HTERT RPE-1 (cell line): Measurements from ENCODE around the gene ANKRD44.

Experiments used
- in situ Hi-C: fragments of 300-500 bp; cut with MboI; formaldehyde crosslinking; loops from 4 replicates; pipeline ENCODE4 v1.14.3; 2020; ENCODE audit warnings: low sequenced_read_pairs

Gene ANKRD44

GRCh38 chr2:197007716-197008628 lies 302.6 kb downstream of the ANKRD44 start:
- in situ Hi-C loops = no loop called here

GRCh38 chr2:197001921-197002320 lies 308.7 kb downstream of the ANKRD44 start:
- in situ Hi-C loops = no loop called here

- in situ Hi-C loops = no loop called here
These were observed 314.7 kb downstream of the ANKRD44 start for GRCh38 chr2:196995757-196996314.

DNA sequence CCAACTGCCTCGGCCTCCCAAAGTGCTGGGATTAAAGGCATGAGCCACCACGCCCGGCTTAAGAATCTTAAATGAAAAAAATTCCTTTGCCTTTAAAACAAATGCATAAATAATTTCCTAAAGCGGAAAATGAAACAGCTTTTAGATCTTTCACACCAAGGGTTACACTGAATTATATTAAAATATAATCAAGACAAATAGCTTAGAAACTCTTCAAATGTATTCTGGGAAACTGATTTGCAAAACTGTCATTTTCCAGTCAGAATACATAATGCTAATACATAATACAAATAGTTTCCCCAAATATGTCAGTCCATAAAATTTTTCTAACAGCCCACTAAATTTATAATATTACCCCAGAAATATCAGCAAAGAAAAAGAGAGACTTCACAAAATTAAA lies 315.8 kb downstream of the ANKRD44 start:
- in situ Hi-C loops = no loop called here

DNA sequence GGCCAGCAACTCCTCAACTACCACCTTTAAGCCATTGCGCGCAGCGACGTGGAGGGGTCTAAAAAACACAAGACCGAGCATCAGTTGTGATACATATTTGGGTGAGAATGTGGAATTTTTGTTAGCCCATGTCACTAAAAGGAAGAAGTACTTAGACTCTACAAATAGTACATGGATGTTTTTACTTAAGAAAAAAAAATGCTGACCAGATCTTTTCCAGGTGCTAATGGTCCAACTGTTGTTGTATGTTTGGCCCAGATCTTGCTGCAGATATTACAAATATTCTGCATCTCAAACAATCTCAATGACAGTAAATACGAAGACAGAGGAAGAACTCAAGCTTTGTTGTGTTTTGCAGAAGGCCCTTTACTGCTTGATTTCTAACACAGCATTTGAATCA lies 317.0 kb downstream of the ANKRD44 start:
- in situ Hi-C loops = no loop called here

- in situ Hi-C loops = no loop called here
These were observed 318.1 kb downstream of the ANKRD44 start for GRCh38 chr2:196992466-196992865.

DNA sequence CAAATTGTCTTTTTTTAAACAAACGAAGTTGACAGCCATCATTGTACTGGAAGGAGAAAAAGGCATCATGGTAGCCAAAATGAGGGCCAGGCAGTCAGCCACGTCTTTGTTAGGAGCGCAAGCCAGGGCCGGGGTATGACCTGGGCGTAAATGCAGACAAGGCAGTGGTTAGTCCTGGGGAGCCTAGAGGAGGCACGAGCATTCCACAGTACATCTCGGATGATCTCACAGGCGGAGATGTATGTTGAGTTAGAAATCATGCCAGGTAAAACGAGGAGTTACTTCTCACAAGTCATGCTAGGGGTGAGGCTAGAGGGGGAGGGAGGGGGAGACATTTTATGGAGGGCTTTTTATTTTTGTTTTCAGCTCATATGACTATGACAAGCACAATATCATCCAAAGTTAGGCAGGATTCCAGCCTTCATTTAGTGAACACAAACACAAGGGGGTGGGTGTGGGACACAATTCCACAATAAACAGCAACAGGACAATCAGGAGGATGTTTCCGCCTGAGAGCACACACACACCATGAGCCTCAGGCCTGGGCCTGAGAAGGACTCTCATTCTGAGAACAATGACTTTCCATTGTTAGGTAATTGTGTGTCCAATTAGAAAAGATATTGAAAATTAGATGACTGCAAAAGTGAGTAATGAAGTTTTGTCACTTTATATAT lies 319.7 kb downstream of the ANKRD44 start:
- in situ Hi-C loops = no loop called here

DNA sequence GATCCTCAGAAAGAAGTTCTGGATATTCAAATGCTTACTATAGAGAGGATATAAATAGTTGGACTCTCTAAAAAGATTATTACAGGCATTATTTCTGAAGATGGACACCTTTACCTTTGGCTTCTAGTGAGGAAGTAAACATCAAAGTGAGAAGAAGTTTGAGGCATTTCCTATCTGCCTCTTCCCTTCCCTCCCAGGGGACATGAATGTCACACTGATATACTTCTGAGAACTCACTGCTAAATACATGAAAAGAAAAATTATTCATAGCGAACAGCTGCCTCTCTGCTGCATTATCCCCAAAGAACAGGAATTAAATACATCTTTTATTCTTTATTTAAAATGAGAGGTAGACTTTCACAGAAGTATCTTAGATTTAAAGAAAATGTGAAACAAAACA lies 320.5 kb downstream of the ANKRD44 start:
- in situ Hi-C loops = no loop called here

- in situ Hi-C loops = no loop called here
These were observed 321.1 kb downstream of the ANKRD44 start for GRCh38 chr2:196989496-196989895.

- in situ Hi-C loops = no loop called here
These were observed 321.9 kb downstream of the ANKRD44 start for GRCh38 chr2:196988639-196989038.

DNA sequence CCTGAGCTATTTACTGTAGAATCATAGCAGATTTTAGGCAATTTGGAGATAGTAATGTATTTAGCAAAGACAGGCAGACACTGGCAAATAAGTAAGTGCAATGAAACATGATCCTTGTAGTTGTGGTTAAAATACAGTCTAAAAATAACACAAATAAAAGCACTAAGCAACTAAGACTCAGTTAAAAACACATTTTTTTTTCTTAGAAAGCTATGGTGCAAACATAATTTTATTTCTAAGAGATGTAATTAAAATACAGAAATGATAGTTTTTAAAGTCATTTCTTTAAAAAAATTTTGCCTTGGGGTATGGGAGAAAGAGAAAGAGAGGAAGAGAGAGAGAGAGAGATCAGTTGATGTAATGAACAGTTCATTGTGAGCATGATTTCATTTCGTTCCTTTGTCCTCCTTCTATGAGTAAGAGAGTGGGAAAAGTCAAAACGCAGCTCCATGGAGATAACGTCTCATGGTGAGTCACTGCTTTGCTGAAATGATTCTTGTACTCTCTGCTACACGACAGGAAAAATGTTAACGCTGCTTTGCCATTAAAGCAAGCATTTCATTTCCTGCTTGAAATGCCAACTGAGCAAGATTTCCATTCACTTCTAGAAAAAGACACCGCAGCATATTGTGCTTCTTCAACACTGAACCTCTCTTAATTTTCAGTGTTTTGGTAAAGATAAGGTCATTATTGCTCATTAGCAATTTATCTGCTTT lies 322.8 kb downstream of the ANKRD44 start:
- in situ Hi-C loops = no loop called here

- in situ Hi-C loops = no loop called here
These were observed 323.3 kb downstream of the ANKRD44 start for GRCh38 chr2:196987298-196987648.

- in situ Hi-C loops = no loop called here
These were observed 324.9 kb downstream of the ANKRD44 start for GRCh38 chr2:196985511-196986183.

DNA sequence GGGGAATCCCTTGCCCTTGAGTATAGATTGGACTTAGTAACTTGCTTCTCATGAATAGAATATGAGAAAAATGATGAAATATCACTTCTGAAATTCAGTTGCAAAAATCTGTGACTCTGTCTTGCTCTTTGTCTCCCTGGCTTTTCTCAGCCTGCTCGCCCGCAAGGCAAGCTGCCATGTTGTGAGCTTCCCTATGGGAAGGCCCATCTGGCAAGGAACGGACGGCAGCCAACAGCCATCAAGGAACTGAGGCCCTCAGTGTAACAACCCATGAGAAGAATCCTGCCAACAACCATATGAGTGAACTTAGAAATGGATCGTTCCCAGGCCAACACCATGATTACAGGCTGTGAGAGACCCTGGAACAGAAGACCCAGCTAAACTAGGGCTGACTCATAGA lies 325.7 kb downstream of the ANKRD44 start:
- in situ Hi-C loops = no loop called here

GRCh38 chr2:196983934-196984333 lies 326.6 kb downstream of the ANKRD44 start:
- in situ Hi-C loops = no loop called here

DNA sequence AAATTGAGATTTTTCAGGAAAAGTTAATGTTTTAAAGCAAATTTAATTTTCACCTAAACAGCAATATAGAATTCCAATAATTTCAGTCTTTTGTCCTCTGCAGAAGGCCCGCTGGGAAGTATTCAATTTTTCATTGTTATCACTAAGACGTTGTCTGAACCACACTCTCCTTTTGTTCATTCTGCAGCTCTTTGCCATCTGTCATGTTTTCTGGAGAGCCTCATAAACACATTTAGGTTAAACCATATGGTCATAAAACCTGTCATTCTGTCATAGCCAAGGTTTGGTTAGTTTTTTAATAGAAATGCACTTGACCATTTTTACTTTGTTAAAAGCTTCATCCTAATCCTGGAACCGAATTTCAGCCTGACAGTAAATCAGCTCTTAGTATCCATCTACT lies 330.1 kb downstream of the ANKRD44 start:
- in situ Hi-C loops = no loop called here

DNA sequence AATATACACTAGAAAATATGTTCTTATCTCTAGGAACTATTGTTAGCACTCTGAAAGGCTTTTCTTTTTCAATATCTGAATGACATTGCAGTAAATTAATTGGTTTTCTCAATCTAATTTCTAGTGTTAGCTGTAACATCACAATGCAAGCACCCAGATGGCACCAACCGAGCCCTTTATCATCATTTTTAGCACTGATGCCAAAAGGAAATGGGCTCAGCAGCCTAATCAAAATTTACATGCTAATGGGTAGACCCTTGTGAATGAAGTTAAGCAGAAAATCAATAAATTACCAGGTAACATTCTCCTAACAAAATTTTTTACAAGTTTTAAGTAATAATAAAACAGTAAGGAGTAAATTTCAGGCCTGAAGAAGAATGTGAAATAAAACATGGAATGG lies 330.6 kb downstream of the ANKRD44 start:
- in situ Hi-C loops = no loop called here

GRCh38 chr2:196977507-196977906 lies 333.1 kb downstream of the ANKRD44 start:
- in situ Hi-C loops = no loop called here

GRCh38 chr2:196974970-196975369 lies 335.6 kb downstream of the ANKRD44 start:
- in situ Hi-C loops = no loop called here

DNA sequence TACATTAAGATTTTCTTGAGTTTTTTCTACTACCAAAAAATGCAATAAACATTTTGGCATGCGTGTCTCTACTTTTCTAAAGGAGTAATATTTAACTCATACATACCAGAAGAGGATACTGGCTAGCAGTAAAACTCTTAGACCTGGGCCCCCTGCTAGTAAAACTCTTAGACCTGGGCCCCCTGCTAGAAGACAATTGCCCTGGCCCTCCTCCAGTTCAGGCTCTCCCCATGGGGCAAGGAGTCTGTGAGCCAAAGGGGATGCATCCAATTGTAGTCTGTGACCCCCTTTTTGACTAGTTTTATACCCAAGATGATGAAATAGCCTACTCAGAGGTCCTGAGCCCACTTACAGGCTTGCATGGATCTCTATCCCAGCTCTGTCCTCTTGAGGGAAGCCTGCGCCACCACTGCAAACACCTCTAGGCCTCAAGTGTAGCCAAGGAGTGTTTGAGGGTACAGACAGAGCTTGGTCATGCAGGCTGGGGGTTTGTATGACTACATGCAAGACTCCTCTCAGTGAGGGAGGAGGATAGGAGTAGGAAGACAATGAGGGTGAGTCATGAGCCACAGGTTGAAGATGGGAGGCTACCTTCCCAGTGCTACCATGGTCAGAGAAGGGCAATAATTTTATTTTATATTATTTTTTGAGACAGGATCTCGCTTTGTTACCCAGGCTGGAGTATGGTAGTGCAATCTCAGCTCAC lies 338.9 kb downstream of the ANKRD44 start:
- in situ Hi-C loops = no loop called here
